Panc1 (cell line): Measurements from ENCODE around the gene TBCE. TPM values are rescaled to one million over a fixed set of nuclear protein-coding genes. Genes with fewer than 3 reads are reported as not detected.
A peak's percentile ranks its signal among the peaks of the same experiment; 100 is the strongest.

Experiments used
- ATAC-seq: fragments of 200-7000 bp; cut with Tn5 transposase; 2 replicates; pipeline ENCODE4 v1.9.1; 2020; ENCODE audit warnings: mild to moderate bottlenecking, moderate library complexity
- BruUV-seq: library from RNA; stranded (reverse); fragments of 400-500 nt; replicated peaks from 2 replicates; lab custom pipeline; 2021; lab: Mats Ljungman, UMichigan
- CTCF ChIA-PET: fragments of 300-600 bp; sonication (Branson Sonifier 250); formaldehyde crosslinking; loops from one replicate; lab custom pipeline; 2022; ENCODE audit warnings: antibody characterized with exemption; lab: Charles Lee
- POLR2A ChIA-PET: fragments of 300-600 bp; sonication (Branson Sonifier 250); formaldehyde crosslinking; loops from one replicate; lab custom pipeline; 2022; ENCODE audit warnings: antibody characterized with exemption; lab: Charles Lee
- DNase-seq: peaks from one replicate; pipeline ENCODE4 v3.0.0-alpha.2; 2010; ENCODE audit warnings: low read depth, low spot score
- H3K27ac ChIP-seq: 2 replicates; pipeline ENCODE4 v1.5.1; 2011; ENCODE audit warnings: mild to moderate bottlenecking, low read length, inconsistent platforms
- H3K27me3 ChIP-seq: fragments of 200-500 bp; sonication (Bioruptor generic); 2 replicates; pipeline ENCODE4 v1.6.0; 2014; ENCODE audit warnings: low read length, inconsistent platforms; ENCODE audit not compliant: control insufficient read depth, insufficient read depth
- H3K36me3 ChIP-seq: fragments of 200-500 bp; sonication (Bioruptor generic); 2 replicates; pipeline ENCODE4 v1.5.1; 2014; ENCODE audit warnings: inconsistent platforms, mild to moderate bottlenecking, low read length, moderate library complexity; ENCODE audit not compliant: control insufficient read depth, insufficient read depth
- H3K4me1 ChIP-seq: 2 replicates; pipeline ENCODE4 v1.5.1; 2011; ENCODE audit warnings: inconsistent platforms, mild to moderate bottlenecking, low read length, moderate library complexity; ENCODE audit not compliant: control insufficient read depth, insufficient read depth
- H3K4me3 ChIP-seq, 2 experiments: 2 replicates each; pipeline ENCODE4 v1.5.1; 2011 to 2012; ENCODE audit warnings: low read depth in 2 of 2, low read length in 2 of 2, mild to moderate bottlenecking in 2 of 2, inconsistent platforms in 1 of 2, moderate library complexity in 1 of 2
- H3K9me3 ChIP-seq: fragments of 200-500 bp; sonication (Bioruptor generic); 2 replicates; pipeline ENCODE4 v1.5.1; 2014; ENCODE audit warnings: low read depth, mild to moderate bottlenecking, inconsistent platforms, low read length, moderate library complexity; ENCODE audit not compliant: control insufficient read depth, insufficient read depth
- CTCF ChIP-seq: fragments of 450-650 bp; IDR thresholded peaks from 2 replicates; pipeline ENCODE4 v1.5.1; 2017; ENCODE audit warnings: mild to moderate bottlenecking
- POLR2AphosphoS5 ChIP-seq: IDR thresholded peaks from 2 replicates; pipeline ENCODE4 v1.6.1; 2012; ENCODE audit warnings: mild to moderate bottlenecking, low read depth, low read length, moderate library complexity
- REST ChIP-seq, 2 experiments: IDR thresholded peaks; 2 replicates each; pipeline ENCODE4 v1.6.1; 2011 to 2012; ENCODE audit warnings: low read depth in 2 of 2, control low read depth in 1 of 2, low read length in 1 of 2, mild to moderate bottlenecking in 1 of 2, moderate library complexity in 1 of 2; ENCODE audit not compliant: insufficient read depth in 1 of 2
- SIN3A ChIP-seq: IDR thresholded peaks from 2 replicates; pipeline ENCODE4 v1.6.1; 2012; ENCODE audit warnings: low read depth, mild to moderate bottlenecking, low read length, moderate library complexity, borderline replicate concordance; ENCODE audit not compliant: insufficient read depth
- TCF7L2 ChIP-seq: IDR thresholded peaks from 2 replicates; pipeline ENCODE4 v1.6.1; 2011; ENCODE audit warnings: mild to moderate bottlenecking, low read depth, low read length, inconsistent platforms
- in situ Hi-C: cut with HindIII; loops from 2 replicates; pipeline ENCODE4 v1.10.0; 2016; ENCODE audit warnings: low sequenced_read_pairs, low pct_unique_long_range_greater_than_20kb
- intact Hi-C: fragments of 100-400 bp; cut with micrococcal nuclease; formaldehyde crosslinking; loops from one replicate; pipeline ENCODE4 v1.10.0; 2022; ENCODE audit not compliant: unreplicated experiment
- total RNA-seq: library from RNA; stranded (reverse); gene quantifications from one replicate; pipeline ENCODE4 v1.2.1, GENCODE V29; 2021; ENCODE audit not compliant: unreplicated experiment

Gene TBCE
- total RNA-seq, 1 experiment from 2014 or later = 72.0 TPM

- peak overlapping the region; percentile 79 to 99 for H3K4me3 ChIP-seq
- peak overlapping the region; percentile 98 for H3K27ac ChIP-seq
- CTCF ChIA-PET = interaction anchor here (0.7 to 1.8 kb wide), 3 partner anchors 70 to 225 kb away, joined by 3 to 4 read pairs (median 4); no protein-coding TSS in a partner anchor
- peaks cover 25% of the 10 kb centered on the region for H3K4me1 ChIP-seq
- H3K36me3 ChIP-seq = peaks cover 16% of the 10 kb centered on the region
- POLR2A ChIA-PET = interaction anchor here (1.1 to 1.4 kb wide), 2 partner anchors 22 to 38 kb away, joined by 3 to 14 read pairs; partner anchors contain the start of gene TBCE
- H3K27me3 ChIP-seq = no peaks in the 10 kb centered on the region
- ATAC-seq (no peak; the same call in 1 of the 2 replicates), DNase-seq (peak; percentile 35)
- BruUV-seq = TSS peak; percentile 79
- intact Hi-C loops (loop anchor here (2.0 to 5.0 kb wide), 2 partner anchors 77 to 85 kb away; no protein-coding TSS in a partner anchor), in situ Hi-C loops (no loop called here)
- TF ChIP-seq TCF7L2 (no peak), POLR2AphosphoS5 (no peak)
- no peaks in the 10 kb centered on the region for H3K9me3 ChIP-seq
Measured at GRCh38 chr1:235329139-235329902, 37.9 kb upstream of the TBCE start.

GRCh38 chr1:235330918-235331285, 36.3 kb upstream of the TBCE start:
- peak overlapping the region; percentile 79 to 99 for H3K4me3 ChIP-seq
- no peak for TF ChIP-seq REST (IDR thresholded peaks at IDR 0.05; ENCODE audit: insufficient read depth in 1 of 2, low read depth in 2 of 2, low read length in 1 of 2)
- no TSS peak for BruUV-seq
- intact Hi-C loops = no loop called here
- ChIA-PET CTCF (interaction anchor here (0.6 to 1.8 kb wide), 2 partner anchors 23 to 86 kb away, joined by 4 to 12 read pairs; no protein-coding TSS in a partner anchor), POLR2A (no interaction called here)
- ATAC-seq (no peak), DNase-seq (no peak)
- H3K36me3 ChIP-seq = peaks cover 9% of the 10 kb centered on the region
- in situ Hi-C loops = no loop called here
- H3K9me3 ChIP-seq = no peaks in the 10 kb centered on the region
- no peaks in the 10 kb centered on the region for H3K27me3 ChIP-seq
- H3K4me1 ChIP-seq = peaks cover 23% of the 10 kb centered on the region
- H3K27ac ChIP-seq = peak overlapping the region; percentile 98

GRCh38 chr1:235331401-235331800, 35.8 kb upstream of the TBCE start:
- H3K9me3 ChIP-seq = no peaks in the 10 kb centered on the region
- intact Hi-C loops (no loop called here), in situ Hi-C loops (no loop called here)
- no TSS peak for BruUV-seq
- ChIA-PET POLR2A (interaction anchor here (0.6 kb wide), 2 partner anchors 34 to 101 kb away, joined by 4 to 5 read pairs; no protein-coding TSS in a partner anchor), CTCF (interaction anchor here (0.6 kb wide), 1 partner anchor 32 kb away, joined by 6 read pairs; no protein-coding TSS in a partner anchor)
- ATAC-seq = no peak
- H3K27me3 ChIP-seq = no peaks in the 10 kb centered on the region
- H3K4me3 ChIP-seq = peak overlapping the region; percentile 2 to 79; a peak in 3 of 4 replicates
- no peak for TF ChIP-seq SIN3A
- no peak for TF ChIP-seq REST (IDR thresholded peaks at IDR 0.05; ENCODE audit: insufficient read depth in 1 of 2, low read depth in 2 of 2, low read length in 1 of 2)
- no peak for TF ChIP-seq TCF7L2
- TF ChIP-seq POLR2AphosphoS5 = no peak
- TF ChIP-seq CTCF = no peak
- peaks cover 8% of the 10 kb centered on the region for H3K36me3 ChIP-seq
- DNase-seq = no peak
- H3K4me1 ChIP-seq = peaks cover 22% of the 10 kb centered on the region
- H3K27ac ChIP-seq = peak overlapping the region; percentile 98
